ENCODE data around the gene IL9. TPM values are rescaled to one million over a fixed set of nuclear protein-coding genes. Genes with fewer than 3 reads are reported as not detected.
A peak's percentile ranks its signal among the peaks of the same experiment; 100 is the strongest.
"Not testable (repeated sequence)": the region's sequence is repeated elsewhere in the genome, so short reads cannot be mapped to it uniquely, and the experiment has no call there.

Gene IL9
- total RNA-seq, 1 donor from 2014 or later = not detected

DNA sequence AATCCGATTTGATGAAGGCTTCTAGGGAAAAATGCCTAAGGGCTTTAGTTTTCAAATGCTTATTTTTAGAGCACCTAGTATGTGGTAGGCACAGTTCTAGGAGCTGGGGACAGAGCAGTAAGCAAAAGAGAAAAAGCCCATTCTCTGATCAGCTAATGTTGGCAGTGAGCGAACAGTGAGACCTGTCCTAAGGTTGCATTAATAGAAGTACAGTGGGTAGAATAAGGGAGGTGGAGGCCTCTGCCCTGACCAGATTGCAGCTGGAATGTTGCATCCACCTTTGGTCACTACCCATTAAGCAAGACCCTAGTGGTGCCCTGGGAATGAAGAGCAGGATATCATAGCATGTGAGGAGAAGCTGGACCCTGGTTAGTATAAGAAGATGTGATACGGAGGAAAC, 20.1 kb downstream of the IL9 start:
- no peak for DNase-seq (ENCODE audit: missing footprints)

GRCh38 chr5:135874461-135874860, 21.2 kb downstream of the IL9 start:
- ATAC-seq = no peak
- no peak for DNase-seq (ENCODE audit: missing footprints)
- intact Hi-C loops (cut with DNase I) = no loop called here

More for the DNA sequence above, 20.1 kb downstream of the IL9 start:
- no peak for ATAC-seq
- intact Hi-C loops (cut with DNase I) = no loop called here

DNA sequence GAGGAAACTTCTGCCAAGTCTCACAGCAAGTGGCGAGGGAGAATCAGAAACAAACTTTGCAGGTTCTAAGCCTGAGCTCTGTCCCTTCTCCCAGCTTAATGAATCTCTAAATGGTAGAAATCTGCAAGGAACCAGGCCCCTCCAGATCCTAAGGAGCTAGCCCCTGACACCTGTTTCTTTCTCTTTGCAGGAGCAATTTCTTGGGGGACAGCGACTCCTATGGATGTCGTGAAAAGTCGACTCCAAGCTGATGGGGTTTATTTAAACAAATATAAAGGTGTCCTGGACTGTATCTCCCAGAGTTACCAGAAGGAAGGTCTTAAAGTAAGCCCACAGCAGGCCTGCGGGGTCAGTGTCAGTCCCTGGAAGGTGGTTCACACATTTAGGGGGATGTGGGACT, 21.8 kb downstream of the IL9 start:
- intact Hi-C loops (cut with DNase I) = no loop called here
- ATAC-seq (no peak), DNase-seq (ENCODE audit: missing footprints) (no peak)

DNA sequence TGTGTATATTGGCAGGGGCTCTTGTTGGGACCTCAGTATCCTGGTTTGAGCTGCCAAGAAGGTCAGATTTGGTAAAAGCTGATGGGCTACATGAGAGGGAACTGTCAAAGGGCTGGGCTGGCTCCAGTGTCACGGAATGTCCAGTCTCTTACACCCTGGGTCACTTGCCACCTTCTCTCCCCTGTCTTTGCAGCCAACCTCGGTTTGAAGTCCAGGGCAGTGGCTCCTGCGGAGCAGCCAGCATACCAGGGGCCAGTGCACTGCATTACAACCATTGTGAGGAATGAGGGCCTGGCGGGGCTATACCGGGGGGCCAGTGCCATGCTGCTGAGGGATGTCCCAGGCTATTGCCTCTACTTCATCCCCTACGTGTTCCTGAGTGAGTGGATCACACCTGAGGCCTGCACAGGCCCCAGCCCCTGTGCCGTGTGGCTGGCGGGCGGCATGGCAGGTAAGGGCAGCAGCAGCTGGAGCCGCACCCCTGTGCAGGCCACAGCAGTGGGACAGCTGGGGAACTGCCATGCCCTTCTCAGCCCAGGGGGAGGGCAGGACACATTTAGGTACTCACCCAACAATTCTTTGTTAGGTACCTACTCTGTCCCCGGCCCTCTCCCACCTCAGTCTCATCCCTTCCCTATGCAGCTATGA, 24.2 kb downstream of the IL9 start:
- intact Hi-C loops (cut with DNase I) = no loop called here
- peak; percentile 16 for DNase-seq (ENCODE audit: missing footprints)
- no peak for ATAC-seq

DNA sequence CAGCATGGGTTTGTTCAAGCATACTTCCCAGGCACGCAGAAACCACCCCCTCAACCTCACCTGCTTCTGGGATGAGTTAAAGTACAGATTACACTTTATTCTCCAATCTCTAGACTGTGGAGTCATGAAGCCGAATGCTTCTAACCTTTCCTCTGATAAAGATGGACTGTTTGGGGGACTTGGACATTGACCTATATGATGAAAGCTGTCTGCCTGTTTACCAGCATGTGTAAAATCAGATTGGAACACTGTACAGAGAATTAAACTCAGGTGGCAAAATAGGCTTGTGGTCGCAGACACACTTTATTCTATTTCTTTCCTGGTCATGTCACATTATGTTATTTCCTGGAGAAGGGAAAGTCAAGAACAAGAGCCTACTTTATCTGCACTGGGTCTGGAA, 25.7 kb downstream of the IL9 start:
- DNase-seq (ENCODE audit: missing footprints) (no peak), ATAC-seq (no peak)
- intact Hi-C loops (cut with DNase I) = no loop called here

GRCh38 chr5:135869276-135869675, 26.4 kb downstream of the IL9 start:
- intact Hi-C loops (cut with DNase I) = no loop called here

GRCh38 chr5:135868681-135869080, 27.0 kb downstream of the IL9 start:
- intact Hi-C loops (cut with DNase I) = no loop called here

More at GRCh38 chr5:135869276-135869675, 26.4 kb downstream of the IL9 start:
- DNase-seq (ENCODE audit: missing footprints) (no peak), ATAC-seq (no peak)

DNA sequence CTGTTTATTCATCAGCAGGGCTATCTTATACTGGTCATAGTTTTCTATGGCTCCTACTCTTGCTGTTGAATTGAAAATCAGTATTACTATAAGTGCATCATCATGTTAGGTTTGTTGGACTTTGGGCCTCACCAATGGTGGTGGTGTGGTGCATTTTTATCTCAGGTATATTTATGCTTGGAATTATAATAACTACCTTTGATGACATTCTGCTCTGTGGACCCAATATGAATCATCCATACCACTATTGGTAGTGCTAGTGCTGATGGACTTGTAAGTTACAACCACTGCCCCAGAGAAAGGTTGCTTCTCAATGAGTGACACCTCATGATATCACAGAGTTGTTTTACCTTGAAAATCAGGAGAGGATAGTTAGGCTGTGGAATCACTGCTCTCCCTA, 28.0 kb downstream of the IL9 start:
- DNase-seq (ENCODE audit: missing footprints) = no peak
- ATAC-seq = no peak
- intact Hi-C loops (cut with DNase I) = no loop called here

More at GRCh38 chr5:135868681-135869080, 27.0 kb downstream of the IL9 start:
- no peak for DNase-seq (ENCODE audit: missing footprints)
- no peak for ATAC-seq

- ATAC-seq (no peak), DNase-seq (ENCODE audit: missing footprints) (peak; percentile 17)
- intact Hi-C loops (cut with DNase I) = no loop called here
These were observed 29.6 kb downstream of the IL9 start for GRCh38 chr5:135866016-135866415.

GRCh38 chr5:135864503-135865435, 30.9 kb downstream of the IL9 start:
- intact Hi-C loops (cut with DNase I) = no loop called here
- DNase-seq (ENCODE audit: missing footprints) (peak; percentile 61), ATAC-seq (peak; percentile 70)

- ATAC-seq (no peak), DNase-seq (ENCODE audit: missing footprints) (peak; percentile 5)
- intact Hi-C loops (cut with DNase I) = no loop called here
These were observed 32.9 kb downstream of the IL9 start for GRCh38 chr5:135862744-135863143.

GRCh38 chr5:135862086-135862485, 33.6 kb downstream of the IL9 start:
- intact Hi-C loops (cut with DNase I) = no loop called here
- ATAC-seq = peak; percentile 10
- DNase-seq (ENCODE audit: missing footprints) = peak; percentile 4

- intact Hi-C loops (cut with DNase I) = no loop called here
- ATAC-seq = peak; percentile 12
These were observed 34.0 kb downstream of the IL9 start for GRCh38 chr5:135861641-135862040.

GRCh38 chr5:135859641-135860040, 36.0 kb downstream of the IL9 start:
- intact Hi-C loops (cut with DNase I) = no loop called here
- DNase-seq (ENCODE audit: missing footprints) = no peak
- ATAC-seq = no peak

More at GRCh38 chr5:135861641-135862040, 34.0 kb downstream of the IL9 start:
- DNase-seq (ENCODE audit: missing footprints) = no peak

GRCh38 chr5:135859186-135859585, 36.5 kb downstream of the IL9 start:
- DNase-seq (ENCODE audit: missing footprints); intact Hi-C loops (cut with DNase I); ATAC-seq: not testable (repeated sequence)

GRCh38 chr5:135857630-135858311, 37.9 kb downstream of the IL9 start:
- peak; percentile 26 for DNase-seq (ENCODE audit: missing footprints)
- intact Hi-C loops (cut with DNase I) = no loop called here
- ATAC-seq = no peak

- DNase-seq (ENCODE audit: missing footprints) (peak; percentile 51), ATAC-seq (no peak)
- intact Hi-C loops (cut with DNase I) = no loop called here
These were observed 43.5 kb downstream of the IL9 start for GRCh38 chr5:135851915-135852845.

DNA sequence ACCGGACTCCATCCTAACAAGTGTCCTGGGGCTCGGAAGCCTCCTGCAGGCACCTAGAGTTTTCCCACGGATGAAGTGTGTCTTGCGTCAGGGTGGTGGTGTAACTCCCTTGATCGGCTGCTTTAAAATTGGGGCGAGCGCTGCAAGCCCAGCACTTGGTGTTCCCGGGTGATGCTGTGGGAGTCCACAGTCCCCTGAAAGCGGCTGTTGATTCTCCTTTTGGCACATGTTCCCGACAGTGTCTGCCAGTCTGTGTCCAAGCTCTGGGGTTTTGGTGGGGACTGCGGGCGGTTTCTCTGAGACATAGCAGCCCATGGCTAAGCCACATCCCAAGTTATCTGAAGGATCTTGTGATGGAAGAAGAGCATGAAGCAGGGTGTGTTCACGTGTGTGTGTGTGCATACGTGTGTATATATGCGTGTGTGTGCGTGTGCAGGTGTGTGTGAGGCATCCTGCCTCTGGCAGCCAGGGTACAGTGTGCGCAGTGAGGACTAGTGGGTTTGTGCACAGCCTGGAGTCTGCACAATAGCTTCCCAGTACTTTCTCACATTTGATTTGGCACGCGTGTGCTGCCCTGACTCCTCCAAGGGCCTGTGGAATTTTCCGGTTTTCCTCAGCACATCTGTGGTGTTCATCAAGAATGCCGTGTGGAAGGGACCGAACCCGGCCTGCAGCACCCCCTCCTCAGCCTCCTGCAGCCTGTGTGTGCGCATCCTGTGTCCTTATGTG, 44.3 kb downstream of the IL9 start:
- ATAC-seq = no peak
- no peak for DNase-seq (ENCODE audit: missing footprints)
- intact Hi-C loops (cut with DNase I) = no loop called here
